Activated CD8-positive, alpha-beta memory T cell treated with anti-CD3 and anti-CD28 coated beads for 1 hour (primary cell): ENCODE measurements around the gene FRY.

ENCODE experiments used
- DNase-seq, 2 donors: peaks; one replicate each; pipeline ENCODE4 v3.0.0-alpha.2; 2020; ENCODE audit warnings: low read depth in 1 of 2; ENCODE audit errors: extremely low read depth in 1 of 2

Gene FRY

DNA sequence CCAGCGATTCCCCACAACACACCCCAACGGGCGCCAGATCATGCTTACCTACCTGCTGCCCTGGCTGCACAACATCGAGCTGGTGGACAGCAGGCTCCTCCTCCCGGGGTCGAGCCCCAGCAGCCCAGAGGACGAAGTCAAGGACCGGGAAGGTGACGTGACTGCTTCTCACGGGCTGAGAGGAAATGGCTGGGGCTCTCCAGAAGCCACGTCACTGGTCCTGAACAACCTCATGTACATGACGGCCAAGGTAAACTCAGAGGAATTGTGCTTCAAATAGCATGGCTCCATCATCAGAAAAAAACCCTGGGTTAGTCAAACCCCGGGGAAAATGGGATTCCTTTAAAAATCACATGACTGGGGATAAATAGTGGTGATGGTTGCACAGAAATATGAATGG, 177.3 kb downstream of the FRY start:
- no peak for DNase-seq

DNA sequence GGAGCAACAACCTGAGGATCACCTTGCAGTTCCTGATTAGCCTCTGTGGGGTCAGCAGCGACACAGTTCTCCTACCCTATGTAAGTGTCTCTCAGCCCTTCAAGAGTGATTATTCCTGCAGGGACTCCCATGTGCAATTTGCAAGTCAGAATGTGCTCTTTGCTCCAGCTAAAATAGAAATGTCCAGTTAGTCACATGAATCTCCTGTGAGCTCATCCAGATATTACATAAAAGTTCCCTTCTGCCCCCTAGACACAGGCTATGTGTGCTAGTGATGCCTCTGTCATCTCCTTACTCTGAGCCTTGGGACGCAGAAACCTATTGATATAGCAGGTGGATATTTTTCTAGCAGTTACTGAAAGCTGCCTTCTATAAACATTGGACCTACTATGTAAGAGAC, 178.1 kb downstream of the FRY start:
- DNase-seq, result no peak

DNA sequence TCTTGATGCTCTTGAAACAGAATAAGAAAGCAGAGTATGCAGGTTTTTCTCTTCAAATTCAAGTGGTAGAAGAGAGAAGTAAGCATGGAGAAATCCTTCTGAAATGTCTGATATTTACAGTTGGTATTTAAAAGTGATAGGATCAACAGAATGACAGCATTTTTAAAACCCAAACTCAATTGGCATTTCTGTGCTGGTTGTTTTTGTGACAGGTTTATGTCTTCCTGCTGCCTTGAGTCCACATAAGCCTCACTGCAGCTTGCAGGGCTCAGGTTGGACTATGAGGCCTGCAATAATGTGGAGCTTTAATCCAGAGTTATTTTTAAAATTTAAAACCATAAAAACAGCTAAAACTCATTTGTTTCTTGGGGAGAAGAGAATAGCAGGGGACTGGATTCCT, 178.5 kb downstream of the FRY start:
- DNase-seq, result no peak

DNA sequence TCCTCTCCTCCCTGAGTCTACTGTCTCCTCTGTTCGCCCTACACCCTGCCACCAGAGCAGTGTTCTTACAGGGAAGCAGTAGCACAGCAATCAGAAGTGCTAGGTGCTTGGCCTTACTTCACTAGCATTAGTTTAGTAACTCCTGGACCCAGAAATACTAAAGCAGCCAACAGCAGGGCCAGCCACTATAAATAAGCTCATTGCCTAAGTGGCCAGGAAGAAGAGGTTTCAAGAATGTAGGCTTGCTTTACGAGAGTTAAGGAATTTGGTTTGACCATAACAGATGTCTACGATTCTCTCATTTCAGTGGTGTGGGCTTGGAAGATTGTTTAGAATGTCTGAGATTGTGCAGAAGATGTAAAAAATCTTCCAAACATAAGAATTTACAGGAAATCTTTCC, 180.2 kb downstream of the FRY start:
- no peak for DNase-seq

DNA sequence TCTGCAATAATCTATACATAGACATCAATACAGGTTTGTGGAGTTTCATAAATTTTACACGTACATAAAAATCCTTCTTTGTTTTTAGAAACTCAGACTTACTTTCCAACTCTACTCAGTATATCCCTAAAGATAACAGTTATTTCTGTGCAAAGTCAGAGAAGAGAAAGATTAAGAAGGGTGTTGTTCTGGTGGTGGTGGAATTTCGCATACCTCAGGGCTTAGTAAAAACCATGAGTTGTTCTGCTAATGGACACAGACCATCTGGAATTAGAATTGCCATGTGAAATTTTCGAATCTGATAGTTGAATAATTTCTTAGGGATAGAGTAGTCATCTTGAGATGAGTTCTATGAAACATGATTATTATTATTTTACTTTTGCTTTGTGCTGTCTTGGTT, 180.8 kb downstream of the FRY start:
- no peak for DNase-seq

DNA sequence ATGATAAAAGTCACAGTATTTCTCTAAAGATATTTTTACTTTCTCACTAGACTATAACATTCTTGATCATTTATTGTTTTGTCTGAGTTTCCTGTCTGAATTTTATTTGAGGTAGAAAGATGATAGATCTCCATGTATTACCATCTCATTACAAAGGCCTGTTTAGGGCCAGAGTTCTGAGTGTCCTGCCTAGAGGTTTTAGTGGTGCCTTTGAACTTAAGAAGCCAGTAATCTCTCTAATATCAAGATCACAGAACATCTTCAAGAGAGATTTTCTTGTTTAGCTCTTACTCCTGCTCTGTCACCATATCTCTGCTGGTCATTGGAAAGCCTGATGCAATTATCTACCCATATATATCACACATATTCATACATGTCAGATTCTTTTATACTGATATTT, 182.1 kb downstream of the FRY start:
- DNase-seq, result no peak

DNA sequence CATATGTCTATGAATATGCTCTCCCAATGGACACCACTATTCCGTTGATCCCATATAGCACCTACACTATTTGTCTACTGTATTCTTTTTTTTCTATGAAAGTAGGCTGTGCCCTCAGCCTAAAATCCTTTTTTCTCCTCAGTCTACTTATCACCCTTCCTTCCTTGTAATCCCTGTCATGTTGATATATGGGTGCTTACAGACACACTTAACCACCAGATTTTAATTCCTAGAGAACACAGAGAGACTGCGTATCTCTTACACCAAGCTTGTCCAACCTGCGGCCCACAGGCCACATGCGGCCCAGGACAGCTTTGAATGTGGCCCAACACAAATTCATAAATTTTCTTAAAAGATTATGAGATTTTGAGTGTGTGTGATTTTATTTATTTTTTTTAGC, 182.5 kb downstream of the FRY start:
- no peak for DNase-seq

DNA sequence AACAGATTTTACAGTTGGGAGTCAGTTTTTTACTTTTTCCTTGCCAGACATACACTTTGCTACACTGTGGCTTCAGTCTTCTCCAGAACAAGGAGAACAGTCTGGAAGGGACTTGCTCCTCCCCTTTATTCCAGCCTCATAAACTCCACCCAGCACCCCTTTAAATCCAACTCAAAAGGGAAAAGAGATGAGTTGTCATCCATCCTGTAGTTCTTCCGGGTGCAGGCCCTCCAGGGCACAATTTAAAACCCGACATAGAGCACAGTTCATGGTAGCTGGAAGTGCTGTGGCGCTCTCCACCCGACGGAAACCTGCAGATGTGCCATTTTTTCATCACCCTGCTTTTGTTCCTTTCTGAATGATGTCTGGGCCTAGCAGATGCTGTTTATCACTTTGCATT, 184.7 kb downstream of the FRY start:
- no peak for DNase-seq

DNA sequence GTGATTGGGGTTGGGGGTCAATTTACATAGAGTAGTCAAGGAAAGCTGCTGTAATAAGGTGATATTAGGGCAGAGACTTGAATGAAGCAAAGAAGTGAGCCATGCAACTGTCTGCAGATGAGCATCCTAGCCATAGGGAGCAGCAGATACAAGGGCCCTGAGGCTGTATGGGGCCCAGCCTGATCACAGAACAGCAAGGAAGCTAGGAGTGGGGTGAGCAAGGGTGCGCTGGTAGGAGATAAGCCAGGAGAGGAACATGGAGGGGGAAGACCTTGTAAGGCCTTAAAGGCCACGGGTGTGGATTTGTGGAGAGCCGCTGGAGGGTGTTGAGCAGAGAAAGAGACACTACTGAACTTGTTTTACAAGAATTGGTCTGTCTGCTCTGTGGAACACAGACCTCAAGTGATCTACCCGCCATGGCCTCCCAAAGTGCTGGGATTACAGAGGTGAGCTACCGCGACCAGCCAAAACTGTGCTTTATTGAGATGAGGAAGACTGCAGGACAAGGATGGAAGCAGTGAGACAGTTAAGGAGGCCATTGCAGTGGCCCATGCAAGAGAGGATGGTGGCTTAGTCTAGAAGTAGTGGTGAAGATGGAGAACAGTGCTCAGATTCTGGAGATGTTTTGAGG, 190.6 kb downstream of the FRY start:
- no peak for DNase-seq

DNA sequence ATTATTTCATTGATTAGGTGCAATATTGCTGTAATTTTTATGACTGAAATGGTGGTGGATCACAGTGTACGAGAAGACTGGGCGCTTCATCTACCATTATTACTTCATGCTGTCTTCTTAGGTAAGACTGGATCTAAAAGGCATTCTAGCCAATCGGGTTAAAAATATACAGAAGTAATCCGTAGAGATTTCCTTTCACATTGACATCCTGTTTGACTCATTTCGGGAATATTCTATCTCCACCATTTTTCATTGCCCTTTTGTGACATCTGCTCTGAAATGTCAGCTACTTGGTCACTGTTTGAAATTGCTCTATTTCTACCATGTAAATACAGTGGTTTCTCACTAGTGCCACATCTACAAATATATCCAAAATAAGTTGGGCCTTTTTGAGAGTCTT, 193.3 kb downstream of the FRY start:
- DNase-seq, result no peak

DNA sequence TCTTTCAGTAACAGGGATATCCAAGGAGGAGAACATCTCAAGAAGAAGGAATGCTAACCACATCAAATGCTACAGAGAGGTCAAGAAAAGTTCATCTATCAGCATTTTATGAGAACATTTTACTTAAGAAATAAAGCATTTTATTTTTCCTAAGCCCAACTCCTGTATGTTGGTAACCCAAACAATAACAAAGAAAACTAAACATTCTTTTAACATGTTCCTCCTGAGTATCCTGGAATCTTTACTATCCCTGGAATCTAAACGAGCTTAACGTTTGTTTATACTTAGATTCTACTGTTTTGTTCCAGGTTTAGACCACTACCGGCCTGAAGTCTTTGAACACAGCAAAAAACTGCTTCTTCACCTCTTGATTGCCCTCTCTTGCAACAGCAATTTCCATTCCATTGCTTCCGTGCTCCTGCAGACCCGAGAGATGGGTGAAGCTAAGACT, 193.9 kb downstream of the FRY start:
- DNase-seq, result no peak

DNA sequence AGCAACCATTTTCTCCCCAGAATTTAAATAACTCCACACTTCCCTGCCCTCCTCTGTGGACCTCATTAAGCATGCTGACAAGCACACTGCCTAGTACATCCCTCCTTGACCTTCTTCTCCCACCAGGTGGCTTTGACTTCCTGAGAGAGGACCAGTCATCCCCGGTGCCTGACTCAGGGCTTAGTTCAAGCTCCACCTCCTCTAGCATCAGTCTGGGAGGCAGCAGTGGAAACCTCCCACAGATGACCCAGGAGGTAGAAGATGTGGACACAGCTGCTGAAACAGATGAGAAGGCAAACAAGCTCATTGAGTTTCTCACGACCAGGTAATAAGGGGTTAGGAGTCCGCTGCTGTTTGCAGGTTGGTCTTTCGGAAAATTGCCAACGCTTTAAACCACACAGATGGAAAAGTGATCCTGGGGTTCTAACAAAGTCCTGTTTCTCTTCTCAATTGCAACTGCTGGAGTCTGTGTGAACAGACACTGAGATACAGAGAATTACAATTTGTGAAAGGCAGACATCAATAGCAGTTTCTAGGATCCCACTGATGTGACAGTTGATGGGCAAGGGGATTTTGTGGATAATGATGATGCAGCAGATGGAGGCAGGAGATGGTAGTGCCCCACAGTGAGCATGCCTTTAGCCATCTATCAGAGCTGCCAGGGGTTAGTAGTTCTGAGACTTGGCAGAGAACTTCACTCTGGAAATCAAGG, 196.9 kb downstream of the FRY start:
- no peak for DNase-seq

DNA sequence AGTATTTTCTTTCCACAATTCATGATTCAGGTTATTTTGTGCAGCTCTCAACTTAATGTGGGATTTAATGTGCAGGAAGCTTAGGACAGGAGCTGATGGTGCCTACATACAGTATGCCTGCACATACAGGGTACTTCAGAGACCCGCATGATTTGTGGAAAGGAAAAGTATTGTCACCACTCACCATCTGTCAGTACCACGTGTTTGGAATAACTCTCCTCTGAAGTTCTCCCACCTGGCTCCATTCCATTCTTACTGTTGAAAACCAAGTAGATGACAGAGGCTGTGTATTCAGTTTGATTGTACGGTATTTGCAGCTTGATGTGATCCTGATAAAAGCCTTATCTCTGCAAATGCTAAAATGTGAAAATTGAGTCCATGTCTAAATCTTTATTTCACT, 197.9 kb downstream of the FRY start:
- DNase-seq, result no peak

DNA sequence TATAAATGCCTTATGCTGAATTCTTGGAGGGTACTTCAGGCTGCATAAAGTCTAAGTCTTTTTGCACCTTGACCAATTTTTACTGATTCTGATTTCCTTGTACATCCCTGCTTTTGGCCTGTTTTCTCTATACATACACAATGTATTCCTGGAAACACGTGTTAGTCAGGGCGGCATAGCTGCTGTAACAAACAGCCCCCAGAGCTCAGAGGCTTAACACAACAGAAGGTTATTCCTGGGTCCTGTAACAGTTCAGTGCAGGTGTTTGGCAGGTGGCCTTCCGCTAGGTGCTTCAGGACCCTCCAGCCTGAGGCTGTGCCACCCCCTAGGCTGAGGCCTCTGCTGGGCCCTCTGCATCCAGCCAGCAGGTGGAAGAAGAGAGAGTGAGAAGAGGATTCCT, 200.7 kb downstream of the FRY start:
- DNase-seq, result no peak

DNA sequence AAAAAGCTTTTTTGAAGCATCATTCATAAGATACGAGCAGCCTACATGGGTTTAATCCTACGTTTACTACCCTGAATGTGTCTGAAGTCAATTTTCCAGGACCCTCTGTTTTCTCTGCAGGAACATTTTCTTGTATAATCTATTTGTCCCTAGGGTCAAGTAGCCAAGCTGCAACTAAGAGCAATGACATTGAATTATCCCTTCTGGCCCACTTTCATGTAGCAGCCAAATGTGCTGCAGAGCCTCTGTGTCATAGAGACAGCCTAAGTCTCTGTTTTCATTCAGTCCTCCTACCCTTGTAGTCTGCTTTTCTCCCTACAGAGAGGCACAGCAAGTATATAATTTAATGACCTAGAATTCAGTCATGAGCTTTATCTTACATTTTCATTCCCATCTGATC, 201.5 kb downstream of the FRY start:
- no peak for DNase-seq

DNA sequence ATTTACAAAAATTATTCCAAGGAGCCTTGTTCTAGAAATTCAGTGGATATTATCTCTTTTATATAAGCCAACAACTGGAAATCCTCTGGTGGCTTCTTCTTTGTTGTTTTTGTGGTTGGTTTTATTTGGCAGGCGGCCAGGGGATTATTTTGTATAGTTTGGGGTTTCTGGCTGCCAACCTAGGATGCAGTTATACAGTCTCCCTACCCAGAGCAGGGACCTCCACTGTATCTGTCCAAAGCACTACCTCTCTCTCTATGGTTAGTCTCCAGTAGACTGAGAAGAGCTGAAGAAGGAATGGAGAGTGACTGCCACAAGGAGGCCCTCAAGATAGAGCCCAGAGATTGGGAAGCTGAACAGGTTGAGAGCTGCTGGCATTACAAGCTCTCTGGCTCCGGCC, 203.3 kb downstream of the FRY start:
- no peak for DNase-seq

DNA sequence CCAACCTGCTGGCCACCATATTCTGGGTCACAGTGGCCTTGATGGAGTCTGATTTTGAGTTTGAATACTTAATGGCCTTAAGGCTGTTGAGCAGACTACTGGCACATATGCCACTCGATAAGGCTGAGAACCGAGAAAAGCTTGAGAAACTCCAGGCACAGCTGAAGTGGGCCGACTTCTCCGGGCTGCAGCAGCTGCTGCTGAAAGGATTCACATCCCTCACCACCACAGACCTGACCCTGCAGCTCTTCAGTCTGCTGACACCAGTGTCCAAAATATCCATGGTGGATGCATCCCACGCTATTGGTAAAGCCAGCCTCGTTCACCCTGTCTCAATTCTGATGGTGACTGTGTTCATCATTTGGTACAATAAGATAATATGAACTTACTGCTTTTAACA, 206.1 kb downstream of the FRY start:
- DNase-seq, result no peak

DNA sequence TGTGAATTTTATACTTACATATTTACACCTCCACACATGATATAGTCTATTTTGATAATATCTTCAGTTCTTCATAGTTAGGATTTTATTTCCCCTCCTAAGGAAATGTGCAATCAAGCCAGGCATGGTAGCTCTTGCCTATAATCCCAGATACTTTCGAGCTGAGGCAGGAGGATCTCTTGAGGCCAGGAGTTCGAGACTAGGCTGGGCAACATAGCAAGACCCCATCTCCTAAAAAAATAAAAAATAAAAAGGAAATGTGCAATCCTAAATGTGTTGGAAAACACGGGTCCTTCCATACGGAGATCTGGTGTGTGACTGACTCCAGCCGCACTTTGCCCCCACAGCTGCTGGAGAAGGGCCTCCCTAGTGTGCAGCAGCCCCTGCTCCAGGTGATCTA, 212.1 kb downstream of the FRY start:
- DNase-seq, result no peak

DNA sequence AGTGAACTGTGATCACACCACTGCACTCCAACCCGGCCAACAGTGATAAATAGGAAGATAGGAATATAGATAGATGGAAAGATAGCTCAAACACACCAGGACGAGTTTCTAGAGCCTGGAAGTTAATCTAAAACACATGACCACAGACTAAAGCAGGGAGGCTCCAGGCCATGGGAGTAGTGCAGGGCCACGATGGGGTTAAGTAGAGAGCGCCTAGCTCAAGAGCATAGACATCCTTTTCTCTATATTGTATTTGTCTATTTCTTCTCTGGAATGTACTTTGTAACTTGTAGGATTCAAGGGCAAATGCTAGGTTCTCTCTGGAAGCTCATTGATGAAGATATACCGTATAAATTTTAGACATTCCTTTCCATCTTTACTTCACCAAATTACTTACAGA, 214.0 kb downstream of the FRY start:
- no peak for DNase-seq

DNA sequence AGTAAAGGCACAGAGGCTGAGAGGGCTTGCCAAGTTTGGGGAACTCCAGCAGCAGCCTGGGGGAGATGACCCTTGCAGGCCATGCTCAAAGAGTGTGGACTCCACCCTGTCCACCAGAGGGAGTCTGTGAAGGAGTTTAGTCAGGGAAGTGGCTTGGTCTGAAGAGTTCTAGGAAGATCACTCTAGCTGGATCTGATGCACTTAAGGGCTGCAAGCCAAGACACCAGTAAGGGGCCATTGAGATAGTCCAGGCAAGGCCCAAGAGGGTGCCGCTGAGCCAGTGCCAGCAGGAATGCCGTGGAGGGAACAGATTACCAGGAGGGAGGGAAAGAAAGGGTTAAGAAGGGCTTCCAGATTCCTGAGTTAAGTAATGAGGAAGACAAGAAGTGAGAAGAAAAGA, 214.9 kb downstream of the FRY start:
- DNase-seq, result no peak

DNA sequence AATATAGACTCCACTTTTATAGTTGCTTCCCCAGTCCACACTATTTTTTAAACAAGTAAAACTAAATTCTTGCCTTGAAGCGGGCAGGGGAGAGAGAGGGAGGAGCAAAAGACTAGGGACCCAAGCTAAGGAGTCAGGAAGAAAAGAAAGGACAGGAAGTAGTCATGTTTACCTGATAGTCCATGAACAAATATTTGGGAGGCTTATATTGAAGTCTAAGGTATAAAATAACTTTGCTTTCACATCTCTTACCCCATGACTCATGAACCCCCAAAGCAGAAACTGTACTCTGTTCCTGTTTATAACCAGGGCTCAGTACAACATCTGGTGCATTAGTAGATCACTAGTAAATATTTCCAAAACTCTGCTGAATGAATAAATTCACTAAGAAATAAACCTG, 216.3 kb downstream of the FRY start:
- DNase-seq, result no peak

DNA sequence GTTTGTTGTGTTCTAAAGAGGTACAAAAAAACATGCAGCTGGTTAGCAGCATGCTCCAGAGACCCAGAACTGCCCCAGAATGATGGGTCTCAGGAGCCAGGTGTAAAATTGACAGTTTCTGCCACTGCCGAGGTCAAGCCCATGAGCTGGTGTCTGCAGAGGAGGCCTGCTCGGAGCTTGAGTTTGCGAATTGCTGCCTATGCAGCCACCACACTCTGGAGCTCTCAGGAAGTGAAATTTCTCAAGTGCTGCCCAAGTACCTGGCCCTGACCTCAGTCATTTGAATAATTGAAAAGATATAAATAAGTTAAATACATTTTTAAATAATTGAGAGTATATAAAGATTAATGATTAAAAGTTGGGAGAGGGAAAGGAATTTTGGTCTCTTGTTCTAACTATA, 217.2 kb downstream of the FRY start:
- no peak for DNase-seq
